T47D (cell line): ENCODE results near the gene TAOK3.
A peak's percentile ranks its signal among the peaks of the same experiment; 100 is the strongest.
"Not testable (repeated sequence)": the region's sequence is repeated elsewhere in the genome, so short reads cannot be mapped to it uniquely, and the experiment has no call there.

Experiments
- DNase-seq, 2 experiments: peaks; one replicate each; pipeline versions ENCODE4 v3.0.0 to v3.0.0-alpha.2; 2011 to 2012; ENCODE audit warnings: low read depth in 1 of 2, low spot score in 1 of 2
- JUND ChIP-seq: IDR thresholded peaks from 2 replicates; pipeline ENCODE4 v1.6.1; 2012; ENCODE audit warnings: low read depth
- in situ Hi-C: cut with HindIII; loops from 2 replicates; pipeline ENCODE4 v1.10.0; 2016; ENCODE audit warnings: low sequenced_read_pairs, low pct_unique_long_range_greater_than_20kb

TAOK3 gene

GRCh38 chr12:118148287-118148686, 224.4 kb downstream of the TAOK3 start:
- DNase-seq, result no peak
- in situ Hi-C loops, result no loop called here
- no peak for TF ChIP-seq JUND

- no peak for DNase-seq
- TF ChIP-seq JUND, result no peak
- in situ Hi-C loops, result no loop called here
These were observed 226.9 kb downstream of the TAOK3 start for GRCh38 chr12:118145798-118146156.

GRCh38 chr12:118145113-118145797, 227.5 kb downstream of the TAOK3 start:
- in situ Hi-C loops, result no loop called here
- TF ChIP-seq JUND, result no peak
- DNase-seq, result no peak

GRCh38 chr12:118144499-118144898, 228.2 kb downstream of the TAOK3 start:
- no peak for DNase-seq
- TF ChIP-seq JUND, result no peak
- in situ Hi-C loops, result no loop called here

- in situ Hi-C loops, result no loop called here
- TF ChIP-seq JUND, result no peak
- no peak for DNase-seq
These were observed 231.9 kb downstream of the TAOK3 start for GRCh38 chr12:118140825-118141224.

- in situ Hi-C loops, result no loop called here
- TF ChIP-seq JUND, result no peak
- DNase-seq, result no peak
These were observed 235.5 kb downstream of the TAOK3 start for GRCh38 chr12:118137148-118137678.

- in situ Hi-C loops, result no loop called here
- peak; percentile 37 for DNase-seq
These were observed 236.1 kb downstream of the TAOK3 start for GRCh38 chr12:118136559-118137003.

GRCh38 chr12:118135788-118136558, 236.7 kb downstream of the TAOK3 start, which contains the start of gene PEBP1:
Gene PEBP1 (plus strand): TSS chr12:118136124. CDS start chr12:118136210, 86 bp downstream.
- no peak for TF ChIP-seq JUND
- in situ Hi-C loops, result no loop called here
- peak; percentile 96 to 98 for DNase-seq

More at GRCh38 chr12:118136559-118137003, 236.1 kb downstream of the TAOK3 start:
- TF ChIP-seq JUND, result no peak

GRCh38 chr12:118129436-118129835, 243.3 kb downstream of the TAOK3 start:
- in situ Hi-C loops, DNase-seq: not testable (repeated sequence)

GRCh38 chr12:118127867-118128266, 244.8 kb downstream of the TAOK3 start:
- in situ Hi-C loops, result no loop called here
- TF ChIP-seq JUND, result no peak
- DNase-seq, result peak in 1 of 2 experiments; percentile 23

- no peak for TF ChIP-seq JUND
- in situ Hi-C loops, result no loop called here
- DNase-seq, result no peak
These were observed 246.5 kb downstream of the TAOK3 start for GRCh38 chr12:118126119-118126757.

GRCh38 chr12:118125743-118126118, 247.0 kb downstream of the TAOK3 start:
- DNase-seq, result no peak
- no peak for TF ChIP-seq JUND
- in situ Hi-C loops, result no loop called here

- in situ Hi-C loops, result no loop called here
- TF ChIP-seq JUND, result no peak
- no peak for DNase-seq
These were observed 248.3 kb downstream of the TAOK3 start for GRCh38 chr12:118124333-118124874.
